AG04449 (cell line): Measurements from ENCODE around the gene TRABD2B.

Source experiments
- CTCF ChIA-PET: fragments of 350-600 bp; formaldehyde crosslinking; extraction: SDS; loops from one replicate; lab custom pipeline; 2021; ENCODE audit warnings: antibody characterized with exemption; lab: Yijun Ruan, JAX
- POLR2A ChIA-PET: fragments of 400-600, 350-600 bp; formaldehyde crosslinking; extraction: SDS; loops from one replicate; lab custom pipeline; 2020; ENCODE audit warnings: antibody characterized with exemption, inconsistent platforms; lab: Yijun Ruan, JAX
- DNase-seq: peaks from one replicate; pipeline ENCODE4 v3.0.0-alpha.2; 2010; ENCODE audit warnings: low read depth, low spot score
- H3K4me3 ChIP-seq: 2 replicates; pipeline ENCODE4 v1.5.1; 2011; ENCODE audit warnings: low read depth, mild to moderate bottlenecking, control low read depth, low read length
- CTCF ChIP-seq: IDR thresholded peaks from one replicate; pipeline ENCODE4 v1.5.1; 2011; ENCODE audit warnings: mild to moderate bottlenecking, moderate library complexity, low read length, control low read depth, inconsistent platforms; ENCODE audit not compliant: insufficient read depth; ENCODE audit errors: missing control alignments

Gene TRABD2B

GRCh38 chr1:47950471-47950870, 46.7 kb downstream of the TRABD2B start:
- TF ChIP-seq CTCF = no peak
- CTCF ChIA-PET = no interaction called here
- POLR2A ChIA-PET = no interaction called here
- no peak for DNase-seq
- H3K4me3 ChIP-seq = no peak overlapping the region

- TF ChIP-seq CTCF = no peak
- CTCF ChIA-PET = no interaction called here
- no peak for DNase-seq
- POLR2A ChIA-PET = no interaction called here
- no peak overlapping the region for H3K4me3 ChIP-seq
Observed at GRCh38 chr1:47948126-47948525, 49.1 kb downstream of the TRABD2B start.

- no peak overlapping the region for H3K4me3 ChIP-seq
- DNase-seq = no peak
- TF ChIP-seq CTCF = no peak
- ChIA-PET CTCF (no interaction called here), POLR2A (no interaction called here)
Observed at GRCh38 chr1:47947531-47947930, 49.7 kb downstream of the TRABD2B start.

- CTCF ChIA-PET = no interaction called here
- POLR2A ChIA-PET = no interaction called here
- DNase-seq = no peak
- TF ChIP-seq CTCF = no peak
- H3K4me3 ChIP-seq = no peak overlapping the region
Observed at GRCh38 chr1:47944561-47944960, 52.6 kb downstream of the TRABD2B start.

GRCh38 chr1:47942240-47942629, 55.0 kb downstream of the TRABD2B start:
- ChIA-PET CTCF (no interaction called here), POLR2A (no interaction called here)
- DNase-seq = no peak
- H3K4me3 ChIP-seq = no peak overlapping the region
- no peak for TF ChIP-seq CTCF

- no peak for TF ChIP-seq CTCF
- H3K4me3 ChIP-seq = no peak overlapping the region
- ChIA-PET CTCF (no interaction called here), POLR2A (no interaction called here)
- DNase-seq = no peak
Observed at GRCh38 chr1:47941609-47942239, 55.5 kb downstream of the TRABD2B start.
